Activated naive CD4-positive, alpha-beta T cell treated with anti-CD3 and anti-CD28 coated beads, Interleukin-2, amount 50 U/mL, for 16 hours (primary cell): Measurements from ENCODE around the gene DLGAP3.
"Not testable (repeated sequence)": the region's sequence is repeated elsewhere in the genome, so short reads cannot be mapped to it uniquely, and the experiment has no call there.

Experiments
- DNase-seq: peaks from one replicate; pipeline ENCODE4 v3.0.0-alpha.2; 2020

DLGAP3 gene

DNA sequence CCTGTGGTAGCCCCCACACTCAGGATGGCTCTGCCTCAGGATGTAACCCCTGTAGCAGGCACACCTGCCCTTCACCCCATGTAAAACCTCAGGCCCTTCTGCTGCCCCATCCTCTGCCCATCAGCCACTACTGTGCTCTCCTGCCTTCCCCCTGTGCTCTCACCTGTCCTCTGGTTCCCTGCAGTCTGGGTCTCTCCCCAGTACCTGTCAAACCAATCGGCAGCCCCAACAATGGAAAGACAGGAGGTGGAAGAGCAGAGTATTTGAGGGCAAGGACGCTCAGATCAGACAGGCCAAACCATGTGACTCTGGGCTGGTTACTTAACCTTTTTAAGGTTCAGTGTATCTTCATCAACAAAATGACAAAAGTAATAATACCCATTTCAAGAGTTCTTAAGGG is 100.8 kb downstream of the DLGAP3 start:
- no peak for DNase-seq

DNA sequence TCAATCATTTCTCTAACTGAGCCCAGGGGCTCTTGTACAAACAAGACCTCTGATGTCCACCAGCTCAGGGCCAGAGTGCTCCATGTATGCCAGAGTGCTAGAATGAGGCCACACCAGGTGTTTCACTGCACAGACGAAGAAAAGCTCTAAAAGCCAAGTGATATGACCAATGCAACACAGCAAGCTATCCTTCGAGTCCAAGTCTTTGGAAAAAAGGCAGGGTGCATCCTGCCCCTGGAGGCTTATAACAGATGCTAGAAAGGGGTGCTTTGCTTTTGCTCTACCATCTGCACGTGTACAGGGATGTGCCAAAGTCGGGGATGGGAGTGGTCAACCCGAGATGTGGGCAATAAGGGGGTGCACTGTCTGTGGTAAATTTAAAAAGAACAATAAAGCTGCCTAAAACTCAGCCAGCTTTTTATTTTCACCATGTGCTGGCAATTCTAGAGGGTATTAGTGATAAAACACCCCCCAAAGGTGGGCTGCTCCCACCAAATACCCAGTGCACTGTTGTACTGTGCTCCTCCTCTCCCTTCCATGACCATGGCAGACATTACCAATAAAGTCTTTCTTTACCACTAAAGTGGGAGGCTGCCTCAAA is 102.0 kb downstream of the DLGAP3 start:
- DNase-seq = no peak

DNA sequence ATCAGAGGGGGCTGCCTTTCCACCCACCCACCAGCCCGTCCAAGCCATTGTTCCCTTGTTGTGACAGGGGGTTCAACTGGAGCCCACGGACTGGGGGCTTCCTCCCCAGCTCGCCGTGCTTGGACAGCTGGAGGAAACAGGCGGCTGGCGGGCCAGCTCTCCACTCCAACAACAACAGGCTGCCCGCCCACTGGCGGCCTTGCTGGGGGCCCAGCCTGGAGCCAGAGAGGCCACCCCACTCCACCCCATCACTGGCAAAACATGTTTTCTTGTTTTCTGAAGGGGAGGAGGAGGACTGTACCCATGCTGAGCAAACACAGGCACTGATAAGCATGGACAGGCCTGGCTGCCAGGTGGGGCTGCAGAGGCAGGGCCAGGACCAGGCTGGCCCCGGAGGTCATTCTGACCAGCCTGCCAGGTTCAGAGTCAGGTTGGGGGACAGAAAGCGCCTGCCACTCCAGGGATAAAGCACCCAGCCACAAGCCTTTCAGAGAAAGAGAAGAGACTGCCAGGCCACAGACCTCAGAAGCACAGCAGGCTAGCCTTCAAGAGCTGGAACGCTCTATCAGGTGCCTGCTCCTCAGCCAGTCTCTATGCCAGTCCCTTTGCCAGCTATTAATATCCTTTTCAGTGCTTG is 103.9 kb downstream of the DLGAP3 start:
- DNase-seq = no peak

DNA sequence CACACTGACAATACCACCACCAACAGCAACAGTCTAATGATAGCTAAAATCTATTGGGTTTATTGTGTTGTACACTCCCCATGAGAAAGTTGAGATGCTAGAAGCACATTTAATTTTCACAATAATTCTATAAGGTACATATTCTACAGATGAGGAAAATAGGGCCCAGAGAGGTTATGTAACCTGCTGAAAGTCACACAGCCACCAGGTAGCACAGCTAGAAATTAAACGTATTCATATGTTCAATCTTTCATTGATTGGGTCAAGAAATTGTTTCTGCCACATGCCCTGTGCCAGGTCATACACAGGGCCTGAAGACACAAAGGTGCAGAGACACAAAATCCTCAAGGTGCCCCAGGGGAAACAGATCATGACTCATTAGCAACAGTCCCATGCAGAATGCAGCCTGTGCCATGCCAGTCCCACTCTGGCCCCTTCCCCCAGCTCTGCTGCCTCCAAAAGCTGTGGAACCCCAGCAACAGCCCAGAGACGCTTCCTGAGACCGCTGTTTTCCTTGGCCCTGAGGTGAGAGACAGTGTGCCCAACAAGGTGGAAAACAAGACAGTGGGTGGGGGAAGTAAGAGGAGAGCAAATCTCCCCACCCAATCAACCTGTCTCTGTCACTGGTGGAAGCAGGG is 104.5 kb downstream of the DLGAP3 start:
- no peak for DNase-seq

DNA sequence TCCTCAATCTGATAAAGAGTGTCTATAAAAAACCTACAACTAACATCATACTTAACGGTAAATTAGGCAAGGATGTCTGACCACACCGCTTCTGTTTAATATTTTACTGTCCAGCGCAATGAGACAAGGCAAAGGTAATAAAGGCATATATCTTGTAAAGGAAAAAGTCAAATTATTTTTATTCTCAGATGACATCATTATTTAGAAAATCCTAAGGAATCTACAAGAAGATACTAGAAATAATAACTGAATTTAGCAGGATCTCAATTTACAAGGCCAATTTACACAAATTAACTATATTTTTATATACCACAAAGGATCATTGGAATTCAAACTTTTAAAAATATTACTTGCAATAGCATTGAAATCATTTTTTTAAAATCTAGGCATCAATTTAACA is 107.2 kb downstream of the DLGAP3 start:
- no peak for DNase-seq

DNA sequence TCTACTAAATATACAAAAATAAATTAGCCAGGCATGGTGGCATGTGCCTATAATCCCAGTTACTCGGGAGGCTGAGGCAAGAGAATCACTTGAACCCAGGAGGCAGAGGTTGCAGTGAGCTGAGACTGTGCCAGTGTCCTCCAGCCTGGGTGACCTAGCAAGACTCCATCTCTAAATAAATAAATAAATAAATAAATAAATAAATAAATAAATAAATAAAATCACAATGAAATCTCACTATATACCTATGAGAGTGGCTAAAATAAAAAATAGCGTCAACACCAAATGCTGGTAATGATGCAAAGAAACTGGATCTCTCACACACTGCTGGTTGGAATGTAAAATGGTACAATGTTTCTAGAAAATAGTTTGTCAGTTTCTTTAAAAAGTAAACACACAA is 110.6 kb downstream of the DLGAP3 start:
- DNase-seq = not testable (repeated sequence)

DNA sequence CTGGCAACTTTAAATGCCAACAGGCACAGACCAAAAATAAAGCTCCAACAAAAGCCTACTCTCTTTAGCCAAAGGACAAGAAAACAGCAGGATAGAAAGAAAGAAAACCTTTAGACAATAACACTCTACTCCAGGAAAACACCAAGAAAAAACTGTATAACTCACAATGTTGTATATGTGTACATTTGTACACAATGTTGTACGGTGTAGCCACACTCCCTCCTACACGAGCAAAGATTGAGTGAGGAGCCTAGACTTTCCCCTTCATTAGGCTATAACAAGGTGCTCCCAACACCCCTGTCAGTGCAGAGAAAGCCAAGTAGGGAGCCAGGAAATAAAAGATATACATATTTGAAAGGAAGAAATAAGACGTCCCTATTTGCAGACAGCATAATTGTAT is 112.7 kb downstream of the DLGAP3 start:
- DNase-seq = no peak

DNA sequence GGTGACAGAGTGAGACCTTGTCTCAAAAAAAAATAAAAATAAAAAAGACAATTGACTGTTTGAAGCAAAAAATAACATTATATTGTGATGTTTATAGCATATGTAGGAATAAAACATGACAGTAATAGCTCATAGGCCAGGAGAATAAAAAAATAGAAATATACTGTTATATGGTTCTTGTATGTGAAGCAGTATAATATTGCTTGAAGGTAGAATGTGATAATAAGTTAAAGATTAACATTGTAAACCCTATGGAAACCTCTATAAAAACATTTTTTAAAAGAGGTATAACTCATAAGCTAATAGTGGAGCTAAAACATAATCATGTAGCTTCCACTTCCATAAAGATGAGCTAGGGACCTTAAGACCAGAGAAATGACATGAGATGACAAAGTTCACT is 113.1 kb downstream of the DLGAP3 start:
- no peak for DNase-seq
